Osteocyte (in vitro differentiated cells): Measurements from ENCODE around the gene RABGAP1L. TPM values are rescaled to one million over a fixed set of nuclear protein-coding genes. Genes with fewer than 3 reads are reported as not detected.
"Not testable (repeated sequence)": the region's sequence is repeated elsewhere in the genome, so short reads cannot be mapped to it uniquely, and the experiment has no call there.

Experiments used
- DNase-seq: peaks from one replicate; pipeline ENCODE4 v3.0.0; 2021; ENCODE audit warnings: mixed read lengths; ENCODE audit not compliant: unreplicated experiment; ENCODE audit errors: extremely low spot score
- H3K27ac Mint-ChIP-seq: one replicate; pipeline ENCODE4 v1.8.0; 2021; ENCODE audit warnings: mild to moderate bottlenecking, mixed read lengths; ENCODE audit not compliant: unreplicated experiment
- H3K27me3 Mint-ChIP-seq: one replicate; pipeline ENCODE4 v1.8.0; 2021; ENCODE audit warnings: mixed read lengths; ENCODE audit not compliant: unreplicated experiment
- H3K36me3 Mint-ChIP-seq: one replicate; pipeline ENCODE4 v1.8.0; 2021; ENCODE audit warnings: mixed read lengths; ENCODE audit not compliant: unreplicated experiment
- H3K4me1 Mint-ChIP-seq: one replicate; pipeline ENCODE4 v1.8.0; 2021; ENCODE audit warnings: mixed read lengths; ENCODE audit not compliant: unreplicated experiment
- H3K4me3 Mint-ChIP-seq: one replicate; pipeline ENCODE4 v1.8.0; 2021; ENCODE audit warnings: mild to moderate bottlenecking, moderate library complexity, mixed read lengths; ENCODE audit not compliant: unreplicated experiment
- H3K9me3 Mint-ChIP-seq: one replicate; pipeline ENCODE4 v1.8.0; 2021; ENCODE audit warnings: mixed read lengths; ENCODE audit not compliant: unreplicated experiment
- CTCF ChIP-seq: fragments of 200-600 bp; sonication (generic); IDR thresholded peaks from 2 replicates; pipeline ENCODE4 v1.5.0; 2021; ENCODE audit warnings: antibody characterized with exemption, mild to moderate bottlenecking, moderate library complexity
- total RNA-seq: library from RNA; stranded (reverse); gene quantifications from 2 replicates; pipeline ENCODE4 v1.2.1, GENCODE V29; 2021

The RABGAP1L gene
- total RNA-seq, 1 donor from 2014 or later, result 29.3 TPM

GRCh38 chr1:174703309-174703708, 544.0 kb downstream of the RABGAP1L start:
- Mint-ChIP-seq H3K4me1 (peaks cover 6% of the 10 kb centered on the region), H3K9me3 (no peaks in the 10 kb centered on the region), H3K27me3 (no peaks in the 10 kb centered on the region), H3K4me3 (no peak overlapping the region), H3K27ac (no peak overlapping the region), H3K36me3 (no peaks in the 10 kb centered on the region)
- no peak for DNase-seq
- no peak for TF ChIP-seq CTCF

- no peak for DNase-seq
- H3K4me3 Mint-ChIP-seq, result no peak overlapping the region
These were observed 545.0 kb downstream of the RABGAP1L start for GRCh38 chr1:174704300-174704699.

GRCh38 chr1:174710868-174711845, 551.8 kb downstream of the RABGAP1L start:
- H3K4me3 Mint-ChIP-seq, result no peak overlapping the region
- no peak for DNase-seq

More at GRCh38 chr1:174704300-174704699, 545.0 kb downstream of the RABGAP1L start:
- Mint-ChIP-seq H3K36me3 (no peaks in the 10 kb centered on the region), H3K27ac (no peak overlapping the region), H3K4me1 (peaks cover 6% of the 10 kb centered on the region), H3K9me3 (no peaks in the 10 kb centered on the region), H3K27me3 (no peaks in the 10 kb centered on the region)
- TF ChIP-seq CTCF, result no peak

GRCh38 chr1:174711848-174712247, 552.5 kb downstream of the RABGAP1L start:
- not testable (repeated sequence) for H3K27ac Mint-ChIP-seq, H3K36me3 Mint-ChIP-seq, H3K4me3 Mint-ChIP-seq

More at GRCh38 chr1:174710868-174711845, 551.8 kb downstream of the RABGAP1L start:
- no peaks in the 10 kb centered on the region for H3K9me3 Mint-ChIP-seq
- no peaks in the 10 kb centered on the region for H3K27me3 Mint-ChIP-seq
- H3K4me1 Mint-ChIP-seq, result peaks cover 8% of the 10 kb centered on the region
- TF ChIP-seq CTCF, result no peak
- H3K27ac Mint-ChIP-seq, result no peak overlapping the region
- H3K36me3 Mint-ChIP-seq, result no peaks in the 10 kb centered on the region

GRCh38 chr1:174712541-174712940, 553.2 kb downstream of the RABGAP1L start:
- Mint-ChIP-seq H3K36me3 (no peaks in the 10 kb centered on the region), H3K4me3 (no peak overlapping the region), H3K4me1 (peaks cover 8% of the 10 kb centered on the region)

More at GRCh38 chr1:174711848-174712247, 552.5 kb downstream of the RABGAP1L start:
- not testable (repeated sequence) for DNase-seq, H3K4me1 Mint-ChIP-seq, H3K9me3 Mint-ChIP-seq, H3K27me3 Mint-ChIP-seq

More at GRCh38 chr1:174712541-174712940, 553.2 kb downstream of the RABGAP1L start:
- Mint-ChIP-seq H3K9me3 (no peaks in the 10 kb centered on the region), H3K27me3 (no peaks in the 10 kb centered on the region), H3K27ac (no peak overlapping the region)
- no peak for TF ChIP-seq CTCF
- DNase-seq, result no peak
